ENCODE results near the gene CARS1. TPM values are rescaled to one million over a fixed set of nuclear protein-coding genes. Genes with fewer than 3 reads are reported as not detected.

CARS1 gene
- total RNA-seq (10 to 100 TPM; 12.5 to 24.6 (median 15.9) TPM), polyA plus RNA-seq (10 to 100 TPM; 14.8 to 24.2 TPM)
- long read RNA-seq, donor 1, transcript CARS-201 (22 exons, 2,491 nt), result minor isoform, 7 of 41 reads
- long read RNA-seq, donor 1, transcript CARS-203 (22 exons, 2,685 nt), result major isoform, 13 of 41 reads
- long read RNA-seq, donor 1, partial matches to known transcripts, result 10 of 41 reads
- long read RNA-seq, donor 1, other reads (novel, unspliced or antisense), result 9 of 41 reads
- long read RNA-seq, donor 2, transcript CARS-202 (23 exons, 2,758 nt), result minor isoform, 6 of 59 reads
- long read RNA-seq, donor 2, transcript CARS-203 (22 exons, 2,685 nt), result major isoform, 18 of 59 reads
- long read RNA-seq, donor 2, transcript CARS-201 (22 exons, 2,491 nt), result minor isoform, 6 of 59 reads
- long read RNA-seq, donor 2, partial matches to known transcripts, result 16 of 59 reads
- long read RNA-seq, donor 2, other reads (novel, unspliced or antisense), result 13 of 59 reads
- long read RNA-seq, donor 3, transcript CARS-203 (22 exons, 2,685 nt), result major isoform, 29 of 106 reads
- long read RNA-seq, donor 3, transcript CARS-201 (22 exons, 2,491 nt), result minor isoform, 10 of 106 reads
- long read RNA-seq, donor 3, partial matches to known transcripts, result 46 of 106 reads
- long read RNA-seq, donor 3, other reads (novel, unspliced or antisense), result 19 of 106 reads

- intact Hi-C loops (cut with DNase I), result loop anchor here in 2 of 10 donors (5.0 kb wide), 1 partner anchor 35 kb away; no protein-coding TSS in a partner anchor
- H3K4me1 ChIP-seq, result peaks cover 3 to 48% (median 35%) of the 10 kb centered on the region in 9 donors
- DNase-seq (peak; percentile 96), ATAC-seq (peak; percentile 98 to 99 (median 98))
- H3K4me3 ChIP-seq, result peak within 1 kb of the TSS; percentile 65 to 96 (median 76)
- H3K9me3 ChIP-seq, result no peaks in the 10 kb centered on the region
- H3K36me3 ChIP-seq, result peaks cover 0 to 18% (median 0%) of the 10 kb centered on the region in 9 donors
- no peaks in the 10 kb centered on the region for H3K27me3 ChIP-seq
- H3K27ac ChIP-seq, result peak within 1 kb of the TSS; percentile 72 to 96 (median 86)
- TF ChIP-seq CTCF (IDR thresholded peaks at IDR 0.05), result no peak
- WGBS, 2 donors, result 0 to 1% methylated on average over 68 of the region's 68 CpGs
Observed at GRCh38 chr11:3057069-3057963, at the start of gene CARS1. CARS1 (minus strand) TSS chr11:3057423; CDS start chr11:3057367, 56 bp downstream.

GRCh38 chr11:3105791-3106735 is 48.8 kb upstream of the CARS1 start:
- TF ChIP-seq CTCF (IDR thresholded peaks at IDR 0.05), result no peak
- no peak overlapping the region for H3K27ac ChIP-seq
- H3K4me3 ChIP-seq, result no peak overlapping the region
- WGBS, 2 donors, result 91 to 92% methylated on average over 41 of the region's 41 CpGs
- no peak for ATAC-seq
- H3K4me1 ChIP-seq, result peaks cover 0 to under 1% (median 0%) of the 10 kb centered on the region in 9 donors
- H3K36me3 ChIP-seq, result peaks cover 0 to 85% (median 13%) of the 10 kb centered on the region in 9 donors
- DNase-seq, result no peak
- intact Hi-C loops (cut with DNase I), result loop anchor here in 1 of 10 donors (5.0 kb wide), 1 partner anchor 111 kb away; the partner anchor contains the start of gene MRGPRG
- no peaks in the 10 kb centered on the region for H3K9me3 ChIP-seq
- H3K27me3 ChIP-seq, result no peaks in the 10 kb centered on the region

- H3K9me3 ChIP-seq, result no peaks in the 10 kb centered on the region
- intact Hi-C loops (cut with DNase I), result loop anchor here in 1 of 10 donors (5.0 kb wide), 1 partner anchor 112 kb away; the partner anchor contains the start of gene MRGPRG
- no peak overlapping the region for H3K4me3 ChIP-seq
- no peak for TF ChIP-seq CTCF (IDR thresholded peaks at IDR 0.05)
- 97 to 98% methylated on average over 23 of the region's 23 CpGs for whole genome bisulfite sequencing, 2 donors
- no peak for DNase-seq
- ATAC-seq, result no peak
- peaks cover 0 to 81% (median 16%) of the 10 kb centered on the region in 9 donors for H3K36me3 ChIP-seq
- H3K27ac ChIP-seq, result no peak overlapping the region
- H3K4me1 ChIP-seq, result peaks cover 0 to 9% (median 0%) of the 10 kb centered on the region in 9 donors
- H3K27me3 ChIP-seq, result no peaks in the 10 kb centered on the region
Observed at GRCh38 chr11:3104961-3105790, 48.0 kb upstream of the CARS1 start.
